ENCODE results near the gene ARHGEF17. TPM values are rescaled to one million over a fixed set of nuclear protein-coding genes. Genes with fewer than 3 reads are reported as not detected.

Gene ARHGEF17
- total and polyA plus RNA-seq, 2 of the 8 experiments (the other 6 are each of a cell fraction or from before 2014, with no cell fraction given): 11.3 to 14.6 TPM

DNA sequence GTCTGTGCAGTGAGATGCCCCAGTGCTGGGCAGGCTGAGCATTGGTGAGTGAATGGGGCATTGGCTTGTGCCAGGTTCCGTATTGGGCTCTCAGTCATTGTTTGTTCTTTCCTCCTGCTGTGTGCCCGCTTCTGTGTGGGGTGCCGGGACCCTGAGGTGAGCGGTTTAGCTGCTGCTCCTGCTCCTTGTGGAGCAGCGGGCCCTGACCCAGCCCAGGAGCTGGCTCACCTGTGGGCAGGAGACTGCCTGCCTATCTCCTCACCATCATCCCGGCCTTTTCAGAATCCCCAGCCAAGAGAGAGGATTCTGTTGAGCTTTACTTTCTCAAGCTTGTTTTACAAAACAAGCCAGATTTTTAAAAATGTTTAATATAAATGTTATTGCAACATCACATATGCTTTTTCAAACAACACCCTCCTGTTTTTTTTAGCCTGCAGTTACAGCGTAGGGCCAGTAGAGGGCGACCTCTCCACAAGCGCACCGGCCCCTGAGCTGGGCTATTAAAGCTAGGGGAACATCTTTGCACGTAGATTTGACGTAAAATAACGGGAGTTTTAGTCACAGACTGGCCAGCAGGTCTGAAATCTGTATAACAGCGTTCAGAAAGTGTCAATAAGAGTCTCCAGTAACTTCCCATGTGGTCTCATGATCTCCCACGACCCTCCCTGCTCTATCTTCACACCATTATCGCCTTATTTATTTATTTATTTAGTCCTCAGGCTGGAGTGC is 43.0 kb downstream of the ARHGEF17 start (continued):
- TF ChIP-seq SAP30 (IDR thresholded peaks at IDR 0.05; ENCODE audit: insufficient read depth, insufficient replicate concordance, low read length) (no peak), RAD21 (IDR thresholded peaks at IDR 0.05 in 1 of 2, conservative IDR thresholded peaks at IDR 0.05 in 1 of 2; ENCODE audit: low read depth in 2 of 2, low read length in 2 of 2) (peak; percentile 65 to 74), EP300 (IDR thresholded peaks at IDR 0.05; ENCODE audit: borderline replicate concordance in 1 of 2, low read depth in 2 of 2, low read length in 2 of 2) (no peak), BACH1 (IDR thresholded peaks at IDR 0.05; ENCODE audit: low read length) (no peak), BRCA1 (IDR thresholded peaks at IDR 0.05; ENCODE audit: low read depth, low read length) (no peak), SUZ12 (IDR thresholded peaks at IDR 0.05; ENCODE audit: low read length) (no peak), GABPA (IDR thresholded peaks at IDR 0.05; ENCODE audit: borderline replicate concordance, insufficient read depth, low read length) (no peak), CREB1 (IDR thresholded peaks at IDR 0.05) (peak; percentile 45; the same call in 1 of the 2 replicates)
- TF ChIP-seq, protein P1, sequence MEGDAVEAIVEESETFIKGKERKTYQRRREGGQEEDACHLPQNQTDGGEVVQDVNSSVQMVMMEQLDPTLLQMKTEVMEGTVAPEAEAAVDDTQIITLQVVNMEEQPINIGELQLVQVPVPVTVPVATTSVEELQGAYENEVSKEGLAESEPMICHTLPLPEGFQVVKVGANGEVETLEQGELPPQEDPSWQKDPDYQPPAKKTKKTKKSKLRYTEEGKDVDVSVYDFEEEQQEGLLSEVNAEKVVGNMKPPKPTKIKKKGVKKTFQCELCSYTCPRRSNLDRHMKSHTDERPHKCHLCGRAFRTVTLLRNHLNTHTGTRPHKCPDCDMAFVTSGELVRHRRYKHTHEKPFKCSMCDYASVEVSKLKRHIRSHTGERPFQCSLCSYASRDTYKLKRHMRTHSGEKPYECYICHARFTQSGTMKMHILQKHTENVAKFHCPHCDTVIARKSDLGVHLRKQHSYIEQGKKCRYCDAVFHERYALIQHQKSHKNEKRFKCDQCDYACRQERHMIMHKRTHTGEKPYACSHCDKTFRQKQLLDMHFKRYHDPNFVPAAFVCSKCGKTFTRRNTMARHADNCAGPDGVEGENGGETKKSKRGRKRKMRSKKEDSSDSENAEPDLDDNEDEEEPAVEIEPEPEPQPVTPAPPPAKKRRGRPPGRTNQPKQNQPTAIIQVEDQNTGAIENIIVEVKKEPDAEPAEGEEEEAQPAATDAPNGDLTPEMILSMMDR (IDR thresholded peaks at IDR 0.05; ENCODE audit: control extremely low read depth in 1 of 3, insufficient read depth in 1 of 3, low read depth in 1 of 3, low read length in 3 of 3): peak; percentile 82 to 88 (median 85)

All from H1 (cell line).